HL-60 (cell line): ENCODE results near the gene BUB3.

Experiments
- CTCF ChIP-seq: IDR thresholded peaks from one replicate; pipeline ENCODE4 v1.5.1; 2011; ENCODE audit warnings: low read length, control low read depth, inconsistent platforms; ENCODE audit not compliant: insufficient read depth
- GABPA ChIP-seq: IDR thresholded peaks from 2 replicates; pipeline ENCODE4 v1.6.1; 2012; ENCODE audit warnings: low read depth
- POLR2AphosphoS5 ChIP-seq: IDR thresholded peaks from 2 replicates; pipeline ENCODE4 v1.6.1; 2012; ENCODE audit warnings: low read depth

GRCh38 chr10:123134343-123134914 is 19.8 kb upstream of the BUB3 start:
- TF ChIP-seq CTCF = no peak
- TF ChIP-seq POLR2AphosphoS5 = no peak
- no peak for TF ChIP-seq GABPA
